ENCODE measurements around the gene ZFAND3.

The ZFAND3 gene

GRCh38 chr6:38170666-38171355 lies 351.3 kb downstream of the ZFAND3 start:
- no peak for TF ChIP-seq CTCF (conservative IDR thresholded peaks at IDR 0.05; ENCODE audit: low read length)
- no peak for DNase-seq (ENCODE audit: low read depth)

GRCh38 chr6:38171997-38172738 lies 352.6 kb downstream of the ZFAND3 start:
- no peak for TF ChIP-seq CTCF (conservative IDR thresholded peaks at IDR 0.05; ENCODE audit: low read length)
- no peak overlapping the region for H3K4me3 ChIP-seq (ENCODE audit: low read length)
- DNase-seq (ENCODE audit: low read depth), result no peak

More at GRCh38 chr6:38170666-38171355, 351.3 kb downstream of the ZFAND3 start:
- no peak overlapping the region for H3K4me3 ChIP-seq (ENCODE audit: low read length)

GRCh38 chr6:38172739-38173410 lies 353.3 kb downstream of the ZFAND3 start:
- H3K4me3 ChIP-seq (ENCODE audit: low read length), result no peak overlapping the region
- no peak for DNase-seq (ENCODE audit: low read depth)
- no peak for TF ChIP-seq CTCF (conservative IDR thresholded peaks at IDR 0.05; ENCODE audit: low read length)

GRCh38 chr6:38173909-38174308 lies 354.4 kb downstream of the ZFAND3 start:
- no peak for DNase-seq (ENCODE audit: low read depth)
- TF ChIP-seq CTCF (conservative IDR thresholded peaks at IDR 0.05; ENCODE audit: low read length), result no peak

GRCh38 chr6:38174315-38174714 lies 354.8 kb downstream of the ZFAND3 start:
- no peak overlapping the region for H3K4me3 ChIP-seq (ENCODE audit: low read length)
- DNase-seq (ENCODE audit: low read depth), result no peak
- no peak for TF ChIP-seq CTCF (conservative IDR thresholded peaks at IDR 0.05; ENCODE audit: low read length)

More at GRCh38 chr6:38173909-38174308, 354.4 kb downstream of the ZFAND3 start:
- no peak overlapping the region for H3K4me3 ChIP-seq (ENCODE audit: low read length)

- no peak for DNase-seq (ENCODE audit: low read depth)
- no peak for TF ChIP-seq CTCF (conservative IDR thresholded peaks at IDR 0.05; ENCODE audit: low read length)
- H3K4me3 ChIP-seq (ENCODE audit: low read length), result no peak overlapping the region
Observed at GRCh38 chr6:38174806-38175495, 355.4 kb downstream of the ZFAND3 start.
